KOPT-K1 (cell line): ENCODE measurements around the gene S100A10.

Experiments used
- H3K27ac ChIP-seq: fragments of 200-600 bp; sonication (generic); 2 replicates; pipeline ENCODE4 v1.5.1; 2016; ENCODE audit warnings: antibody characterized with exemption, mild to moderate bottlenecking, low read depth, low read length; ENCODE audit not compliant: poor library complexity, severe bottlenecking
- H3K36me3 ChIP-seq: fragments of 200-600 bp; sonication (generic); 2 replicates; pipeline ENCODE4 v1.5.1; 2017; ENCODE audit warnings: antibody characterized with exemption, mild to moderate bottlenecking, low read length, moderate library complexity; ENCODE audit not compliant: insufficient read depth
- H3K9me3 ChIP-seq: fragments of 200-600 bp; sonication (generic); 2 replicates; pipeline ENCODE4 v1.5.1; 2017; ENCODE audit warnings: antibody characterized with exemption, low read length, mild to moderate bottlenecking; ENCODE audit not compliant: insufficient read depth, poor library complexity, severe bottlenecking

Gene S100A10

GRCh38 chr1:151945725-151946722, 47.6 kb downstream of the S100A10 start:
- Histone ChIP-seq H3K9me3 (no peaks in the 10 kb centered on the region), H3K27ac (no peak overlapping the region), H3K36me3 (no peaks in the 10 kb centered on the region)

GRCh38 chr1:151944857-151945575, 48.6 kb downstream of the S100A10 start:
- Histone ChIP-seq H3K9me3 (no peaks in the 10 kb centered on the region), H3K36me3 (no peaks in the 10 kb centered on the region), H3K27ac (no peak overlapping the region)

DNA sequence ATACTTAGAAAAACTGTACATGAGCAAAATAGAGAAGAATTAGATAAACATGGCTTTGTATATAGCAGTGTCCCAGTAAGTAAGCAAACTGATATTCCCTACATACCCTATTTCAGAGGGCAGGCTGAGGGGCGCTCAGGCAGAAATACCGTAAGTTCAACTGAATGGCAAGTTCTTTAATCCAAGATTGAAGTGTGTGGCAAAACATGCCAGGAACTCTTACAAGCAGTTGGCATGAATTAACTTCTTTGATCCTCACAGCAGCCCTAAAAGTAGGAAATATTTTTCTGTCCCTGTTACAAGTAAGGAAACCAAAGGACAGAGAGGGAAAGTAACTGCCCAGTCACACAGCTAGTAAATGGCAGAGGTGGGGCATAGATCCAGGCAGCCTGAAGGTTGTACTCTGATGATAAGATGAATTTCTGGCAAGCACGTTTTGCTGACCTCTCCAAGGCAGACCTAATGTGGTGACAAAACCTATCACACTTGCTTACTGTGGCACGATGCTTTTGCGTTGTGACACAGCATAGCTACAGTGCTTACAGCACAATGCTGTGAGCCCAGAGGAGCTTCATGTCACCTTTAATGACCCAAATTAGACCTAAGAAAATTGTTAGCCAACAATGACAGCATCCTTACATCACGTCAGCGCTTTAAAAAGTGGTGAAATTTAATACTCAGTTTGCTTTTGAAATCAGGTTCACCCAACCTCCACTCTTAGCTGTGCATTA, 49.4 kb downstream of the S100A10 start:
- Histone ChIP-seq H3K27ac (no peak overlapping the region), H3K36me3 (no peaks in the 10 kb centered on the region), H3K9me3 (no peaks in the 10 kb centered on the region)

GRCh38 chr1:151943591-151943990, 50.1 kb downstream of the S100A10 start:
- H3K9me3 ChIP-seq: no peaks in the 10 kb centered on the region
- no peaks in the 10 kb centered on the region for H3K36me3 ChIP-seq
- no peak overlapping the region for H3K27ac ChIP-seq

DNA sequence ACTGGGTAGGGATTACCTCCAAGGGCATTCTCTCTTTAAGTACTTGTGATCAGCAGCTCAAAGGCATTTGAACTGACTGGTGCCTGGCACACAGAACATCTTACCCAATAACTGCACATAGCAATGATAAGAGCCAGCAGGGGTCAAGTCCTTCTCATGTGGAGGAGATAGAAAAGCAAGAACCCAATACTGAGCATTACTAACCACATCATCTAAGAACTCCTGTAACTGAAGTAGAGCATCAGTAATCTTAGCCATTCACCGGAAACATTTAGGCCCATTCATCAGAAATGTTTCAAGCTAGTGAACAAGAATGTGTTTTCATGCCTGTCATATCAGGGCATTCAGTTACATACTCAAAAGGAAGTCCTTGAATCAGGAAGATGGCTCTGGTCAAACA, 50.8 kb downstream of the S100A10 start:
- H3K27ac ChIP-seq: no peak overlapping the region
- no peaks in the 10 kb centered on the region for H3K9me3 ChIP-seq
- H3K36me3 ChIP-seq: no peaks in the 10 kb centered on the region

- no peak overlapping the region for H3K27ac ChIP-seq
- H3K9me3 ChIP-seq: no peaks in the 10 kb centered on the region
- H3K36me3 ChIP-seq: no peaks in the 10 kb centered on the region
These were observed 53.1 kb downstream of the S100A10 start for GRCh38 chr1:151940541-151940940.

DNA sequence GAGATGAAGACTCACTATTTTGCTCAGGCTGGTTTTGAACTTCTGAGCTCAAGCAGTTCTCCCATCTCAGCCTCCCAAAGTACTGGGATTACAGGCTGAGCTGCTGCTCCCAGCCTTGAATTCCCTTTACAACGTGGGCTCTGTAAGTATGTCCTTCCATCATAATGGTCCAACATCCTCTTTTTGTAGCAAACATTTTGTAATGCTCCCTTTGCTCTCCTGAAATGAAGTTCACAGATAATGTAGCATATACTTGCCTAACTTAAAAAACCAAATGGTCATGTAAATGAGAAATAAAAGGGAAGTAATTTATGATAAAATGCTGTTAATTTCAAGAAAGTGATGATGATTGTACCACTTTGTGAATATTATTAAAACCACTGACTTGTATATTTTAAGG, 53.9 kb downstream of the S100A10 start:
- Histone ChIP-seq H3K36me3 (no peaks in the 10 kb centered on the region), H3K9me3 (no peaks in the 10 kb centered on the region), H3K27ac (no peak overlapping the region)

GRCh38 chr1:151939141-151939540, 54.5 kb downstream of the S100A10 start:
- H3K36me3 ChIP-seq: no peaks in the 10 kb centered on the region
- no peaks in the 10 kb centered on the region for H3K9me3 ChIP-seq
- no peak overlapping the region for H3K27ac ChIP-seq

DNA sequence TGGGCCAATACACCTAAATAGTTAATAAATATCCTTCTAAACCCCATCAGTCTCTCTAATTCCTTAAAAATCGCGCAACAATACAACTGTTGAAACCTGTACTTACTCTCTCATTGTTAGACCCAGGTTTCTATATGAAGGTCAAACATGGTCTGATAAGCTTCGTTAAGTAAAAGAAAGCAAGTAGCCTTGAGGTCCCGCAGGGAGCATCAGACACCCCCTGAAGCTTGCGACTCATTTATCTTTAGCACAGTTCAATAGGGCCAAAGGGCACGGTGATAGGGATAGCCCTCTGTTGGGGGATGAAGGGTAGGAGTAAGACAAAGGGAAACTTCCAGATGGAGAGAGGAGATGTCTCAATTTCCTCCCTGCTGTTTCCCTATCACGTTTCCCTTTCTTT, 57.0 kb downstream of the S100A10 start:
- H3K9me3 ChIP-seq: no peaks in the 10 kb centered on the region
- no peak overlapping the region for H3K27ac ChIP-seq
- no peaks in the 10 kb centered on the region for H3K36me3 ChIP-seq

DNA sequence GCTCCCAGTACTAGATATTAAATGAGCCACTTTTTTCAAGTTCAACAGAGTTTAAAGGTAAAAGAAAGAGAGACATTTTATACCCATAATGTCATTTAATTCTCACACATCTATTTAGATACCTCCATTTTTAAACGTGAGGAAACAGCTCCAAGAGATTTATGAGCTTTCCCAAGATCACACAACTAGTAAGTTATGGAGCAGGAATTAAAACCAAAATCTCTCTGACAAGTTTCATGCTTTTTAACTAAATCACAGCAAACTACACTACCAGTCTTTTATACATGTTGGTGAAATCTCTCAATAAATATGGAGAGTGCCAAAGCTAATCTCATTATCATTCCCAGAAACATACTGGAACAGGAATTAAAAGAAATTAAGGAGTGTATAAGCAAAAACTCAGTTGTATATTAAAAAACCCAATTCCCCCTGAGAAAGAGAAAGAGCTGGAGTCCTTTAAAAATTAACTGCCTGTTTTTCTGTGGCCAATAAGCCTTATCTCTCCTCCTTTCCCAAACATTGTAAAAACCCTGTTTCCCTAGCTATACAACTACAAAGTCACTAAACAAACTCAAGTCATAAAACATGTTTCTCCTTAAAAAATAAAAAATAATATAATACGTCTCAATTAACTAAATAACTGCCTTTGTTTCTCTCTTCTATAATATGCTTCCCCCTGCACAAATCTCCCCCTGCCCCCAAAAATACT, 57.6 kb downstream of the S100A10 start:
- Histone ChIP-seq H3K36me3 (no peaks in the 10 kb centered on the region), H3K27ac (no peak overlapping the region), H3K9me3 (no peaks in the 10 kb centered on the region)

DNA sequence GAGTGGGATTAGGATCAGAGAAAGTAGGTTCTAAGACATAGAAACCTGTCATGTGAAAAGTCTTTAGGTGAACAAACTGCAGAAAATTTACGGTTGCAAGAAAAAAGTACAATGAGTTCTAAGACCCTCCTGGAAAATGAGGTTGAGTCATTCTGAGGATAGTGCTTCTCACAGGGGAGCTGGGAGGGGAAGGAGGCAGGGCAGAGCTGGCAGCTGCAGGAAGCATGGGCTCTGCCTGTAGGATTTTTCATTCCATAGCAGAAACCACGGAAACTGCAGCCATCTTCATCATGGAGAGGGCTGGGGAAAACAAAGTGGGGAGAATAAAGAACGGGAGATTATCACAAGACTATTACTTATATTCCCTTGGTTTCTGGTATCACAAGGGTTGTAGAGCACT, 58.5 kb downstream of the S100A10 start:
- Histone ChIP-seq H3K9me3 (no peaks in the 10 kb centered on the region), H3K36me3 (no peaks in the 10 kb centered on the region), H3K27ac (no peak overlapping the region)

DNA sequence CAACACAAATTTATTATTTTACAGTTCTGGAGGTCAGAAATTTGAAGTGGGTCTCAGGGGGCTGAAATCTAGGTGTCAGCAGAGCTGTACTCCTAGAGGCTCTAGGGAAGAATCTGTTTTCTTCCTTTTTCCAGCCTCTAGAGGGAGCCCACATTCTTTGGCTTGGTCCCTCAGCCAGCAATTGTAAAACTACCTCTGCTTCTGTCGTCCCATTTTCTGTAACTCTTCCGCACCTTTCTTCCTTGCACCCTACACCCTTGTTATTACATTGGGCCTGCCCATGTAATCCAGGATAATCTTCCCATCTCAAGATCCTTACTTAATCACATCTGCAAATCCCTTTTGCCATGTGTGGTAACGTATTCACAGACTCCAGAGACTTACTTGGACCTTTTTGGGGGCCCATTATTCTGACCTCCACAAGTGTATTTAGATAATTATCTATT, 59.6 kb downstream of the S100A10 start:
- H3K27ac ChIP-seq: no peak overlapping the region

More for the DNA sequence above, 59.6 kb downstream of the S100A10 start:
- Histone ChIP-seq H3K9me3 (no peaks in the 10 kb centered on the region), H3K36me3 (no peaks in the 10 kb centered on the region)
